Medulla oblongata (tissue), 1 donor: ENCODE data around the gene PAX2.

ENCODE experiments used
- DNase-seq: peaks from one replicate; pipeline ENCODE4 v3.0.0-alpha.2; 2015; ENCODE audit errors: extremely low spot score

PAX2 gene

GRCh38 chr10:100724531-100725027 is 20.8 kb upstream of the PAX2 start:
- no peak for DNase-seq

- DNase-seq = no peak
Observed at GRCh38 chr10:100725071-100725471, 20.3 kb upstream of the PAX2 start.

GRCh38 chr10:100725869-100726426 is 19.4 kb upstream of the PAX2 start:
- no peak for DNase-seq

- DNase-seq = no peak
Observed at GRCh38 chr10:100727808-100728207, 17.6 kb upstream of the PAX2 start.

GRCh38 chr10:100728928-100729861 is 16.2 kb upstream of the PAX2 start:
- DNase-seq = no peak

GRCh38 chr10:100729862-100730724 is 15.3 kb upstream of the PAX2 start:
- DNase-seq = no peak

- no peak for DNase-seq
Observed at GRCh38 chr10:100730725-100731406, 14.5 kb upstream of the PAX2 start.

- no peak for DNase-seq
Observed at GRCh38 chr10:100731407-100732240, 13.8 kb upstream of the PAX2 start.

GRCh38 chr10:100732241-100732596 is 13.2 kb upstream of the PAX2 start:
- no peak for DNase-seq

GRCh38 chr10:100733329-100733728 is 12.1 kb upstream of the PAX2 start:
- no peak for DNase-seq

GRCh38 chr10:100734295-100735086 is 10.9 kb upstream of the PAX2 start:
- no peak for DNase-seq

- no peak for DNase-seq
Observed at GRCh38 chr10:100735087-100735336, 10.4 kb upstream of the PAX2 start.

GRCh38 chr10:100735337-100736143 is 9.8 kb upstream of the PAX2 start:
- no peak for DNase-seq

- DNase-seq = no peak
Observed at GRCh38 chr10:100736144-100736808, 9.1 kb upstream of the PAX2 start.

GRCh38 chr10:100736809-100737354 is 8.5 kb upstream of the PAX2 start:
- DNase-seq = no peak

- DNase-seq = no peak
Observed at GRCh38 chr10:100737355-100738054, 7.9 kb upstream of the PAX2 start.

GRCh38 chr10:100738055-100738827 is 7.1 kb upstream of the PAX2 start:
- no peak for DNase-seq
